A673 (cell line): Measurements from ENCODE around the gene SLC5A2.

Experiments used
- CTCF ChIP-seq: fragments of 300-800, 200-600 bp; sonication (generic); conservative IDR thresholded peaks from 2 replicates; pipeline ENCODE4 v1.5.1; 2017; ENCODE audit warnings: low read depth, mild to moderate bottlenecking, antibody characterized with exemption, low read length, moderate library complexity, mixed read lengths
- EZH2 ChIP-seq: fragments of 200-600 bp; sonication (generic); IDR thresholded peaks from 2 replicates; pipeline ENCODE4 v1.6.1; 2017; ENCODE audit warnings: borderline replicate concordance, low read depth, mild to moderate bottlenecking, mixed read lengths, antibody characterized with exemption, low read length; ENCODE audit not compliant: poor library complexity, severe bottlenecking

GRCh38 chr16:31477220-31478216 lies 5.4 kb upstream of the SLC5A2 start:
- TF ChIP-seq CTCF: no peak
- TF ChIP-seq EZH2: no peak
